Thymus (tissue), 11 donors: Measurements from ENCODE around the gene LITAF. TPM values are rescaled to one million over a fixed set of nuclear protein-coding genes. Genes with fewer than 3 reads are reported as not detected.

ENCODE experiments used
- DNase-seq, 9 donors: peaks; one replicate each; pipeline ENCODE4 v3.0.0-alpha.2; 2013; ENCODE audit warnings: low spot score in 9 of 9, low read depth in 6 of 9, missing footprints in 1 of 9
- H3K27ac ChIP-seq, 2 donors: one replicate each; pipeline ENCODE4 v1.5.1; 2013; ENCODE audit warnings: control low read depth in 1 of 2, low read depth in 1 of 2, low read length in 1 of 2, mild to moderate bottlenecking in 1 of 2, moderate library complexity in 1 of 2
- H3K27me3 ChIP-seq, 2 donors: one replicate each; pipeline ENCODE4 v1.5.1; 2013; ENCODE audit warnings: low read length in 1 of 2; ENCODE audit not compliant: control insufficient read depth in 2 of 2, insufficient read depth in 1 of 2
- H3K36me3 ChIP-seq, 2 donors: one replicate each; pipeline ENCODE4 v1.5.1; 2013; ENCODE audit warnings: low read length in 1 of 2, mild to moderate bottlenecking in 1 of 2, moderate library complexity in 1 of 2; ENCODE audit not compliant: control insufficient read depth in 2 of 2, insufficient read depth in 2 of 2
- H3K4me1 ChIP-seq, 2 donors: one replicate each; pipeline ENCODE4 v1.5.1; 2013; ENCODE audit warnings: low read length in 2 of 2; ENCODE audit not compliant: control insufficient read depth in 2 of 2, insufficient read depth in 2 of 2
- H3K4me3 ChIP-seq, 2 donors: one replicate each; pipeline ENCODE4 v1.5.1; 2013; ENCODE audit warnings: low read length in 2 of 2, control low read depth in 1 of 2, mild to moderate bottlenecking in 1 of 2
- H3K9me3 ChIP-seq, 2 donors: one replicate each; pipeline ENCODE4 v1.5.1; 2013; ENCODE audit warnings: low read length in 1 of 2, mild to moderate bottlenecking in 1 of 2; ENCODE audit not compliant: control insufficient read depth in 2 of 2, insufficient read depth in 1 of 2
- WGBS: extraction: QIAGEN DNeasy Blood & Tissue Kit; methylation state at CpG from one replicate; pipeline ENCODE4 v1.1.7; 2013; 5-methylcytosine and 5-hydroxymethylcytosine counted together
- polyA plus RNA-seq: library from polyadenylated mRNA; stranded (reverse); fragments of 200-250 nt; gene quantifications from one replicate; pipeline ENCODE4 v1.2.3, GENCODE V29; 2013
- total RNA-seq: library from RNA; stranded (reverse); fragments of 120-200 nt; gene quantifications from one replicate; pipeline ENCODE4 v1.2.4, GENCODE V29; 2013
- donor health status: healthy.

LITAF gene
- total and polyA plus RNA-seq, 2 donors: 37.1 to 95.0 TPM

DNA sequence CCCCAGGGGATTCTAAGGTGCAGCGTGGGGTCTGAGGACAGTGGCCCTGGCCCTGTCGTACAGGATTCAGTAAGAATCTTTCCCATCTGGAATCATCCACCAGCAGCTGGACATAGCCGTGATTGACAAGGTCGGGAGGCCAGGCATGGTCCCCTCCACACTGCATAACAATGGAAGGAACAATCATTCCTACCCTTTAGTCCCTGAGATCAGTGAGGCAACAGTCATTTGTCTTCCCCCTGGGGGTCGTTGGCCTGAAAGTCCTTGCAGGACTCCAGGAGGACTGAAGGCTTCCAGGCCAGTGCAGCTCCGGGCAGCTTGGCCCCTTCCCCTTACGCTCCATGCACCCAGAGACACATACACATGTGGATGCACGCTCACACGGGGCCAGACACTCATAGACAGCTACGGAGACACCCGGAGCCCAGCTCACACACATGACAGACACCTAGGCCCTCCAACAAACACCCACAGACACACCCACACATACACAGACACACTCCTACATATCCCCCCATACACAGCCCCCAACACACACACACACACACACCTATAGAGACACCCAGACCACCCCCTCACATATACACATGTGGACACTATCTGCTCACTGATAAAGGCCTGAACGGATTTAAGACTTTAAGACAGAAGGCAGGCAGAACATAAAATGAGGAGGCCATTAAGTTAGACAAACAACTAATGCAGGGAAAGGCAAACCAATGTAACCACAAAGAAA lies 42.9 kb downstream of the LITAF start:
- WGBS: 96% methylated on average over 12 of the region's 12 CpGs
- no peaks in the 10 kb centered on the region for H3K9me3 ChIP-seq

DNA sequence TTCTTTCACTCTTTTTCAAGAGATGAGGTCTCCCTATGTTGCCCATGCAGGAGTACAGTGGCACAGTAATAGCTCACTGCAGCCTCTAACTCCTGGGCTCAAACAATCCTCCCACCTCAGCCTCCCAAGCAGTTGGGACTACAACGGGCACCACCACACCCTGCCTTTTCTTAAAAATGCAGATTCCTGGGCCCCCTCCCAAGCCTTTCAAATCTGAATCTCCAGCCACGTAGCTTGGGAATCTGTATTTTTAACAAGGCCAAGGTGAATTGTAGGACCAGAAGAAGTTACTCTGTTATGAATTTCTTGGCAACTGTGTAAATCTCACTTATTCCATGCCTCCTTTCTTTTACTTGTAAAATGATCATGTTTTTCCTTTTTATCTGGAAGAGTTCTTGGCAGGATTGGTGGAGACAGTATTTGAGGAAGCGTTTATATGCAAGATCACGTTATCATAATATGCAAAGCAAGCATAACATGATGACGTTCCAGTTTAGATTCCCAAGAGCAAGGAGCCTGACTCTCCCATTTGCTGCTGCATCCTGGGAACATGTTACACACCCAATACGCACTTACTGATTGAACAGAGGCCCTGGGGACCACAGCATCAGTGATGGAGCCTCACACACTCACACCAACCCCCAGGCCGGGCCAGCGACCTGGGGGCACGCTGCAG lies 44.5 kb downstream of the LITAF start:
- no peak overlapping the region for H3K27ac ChIP-seq
- no peak overlapping the region for H3K4me3 ChIP-seq
- DNase-seq: no peak
- no peaks in the 10 kb centered on the region for H3K27me3 ChIP-seq
- peaks cover 0 to 6% of the 10 kb centered on the region in 2 donors for H3K4me1 ChIP-seq
- no peaks in the 10 kb centered on the region for H3K9me3 ChIP-seq
- no peaks in the 10 kb centered on the region for H3K36me3 ChIP-seq
- 90% methylated on average over 9 of the region's 9 CpGs for WGBS

More for the DNA sequence above, 42.9 kb downstream of the LITAF start:
- Histone ChIP-seq H3K36me3 (no peaks in the 10 kb centered on the region), H3K27ac (no peak overlapping the region), H3K4me1 (peaks cover 0 to 6% of the 10 kb centered on the region in 2 donors), H3K4me3 (no peak overlapping the region), H3K27me3 (no peaks in the 10 kb centered on the region)
- DNase-seq: no peak

DNA sequence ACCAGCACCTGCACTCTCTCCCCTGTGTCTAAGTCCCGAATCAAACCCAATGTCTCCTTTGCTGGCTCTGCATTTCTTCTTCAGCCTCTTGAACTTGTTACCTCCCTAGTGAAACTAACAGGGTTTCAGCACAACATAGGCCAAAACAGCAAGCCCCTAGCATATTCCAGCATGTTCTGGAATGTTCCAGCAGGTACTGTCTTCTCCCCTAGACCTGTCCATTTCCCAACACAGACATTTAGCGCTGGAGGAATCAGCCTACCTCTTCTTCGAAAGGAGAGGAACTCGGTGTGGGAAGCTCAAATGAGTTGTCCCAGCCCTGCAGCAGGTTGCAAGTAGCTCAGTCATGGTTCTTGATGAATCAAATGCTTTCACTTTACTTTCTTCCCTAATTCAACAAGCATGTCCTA lies 47.1 kb downstream of the LITAF start:
- Histone ChIP-seq H3K27ac (peak overlapping the region in 1 of 2 donors; percentile 10), H3K27me3 (no peaks in the 10 kb centered on the region), H3K4me1 (peaks cover 0 to 6% of the 10 kb centered on the region in 2 donors), H3K36me3 (no peaks in the 10 kb centered on the region), H3K9me3 (no peaks in the 10 kb centered on the region), H3K4me3 (no peak overlapping the region)
- DNase-seq: peak in 1 of 9 donors; percentile 27
- 49% methylated on average over 4 of the region's 4 CpGs for WGBS

GRCh38 chr16:11538880-11539279 lies 47.8 kb downstream of the LITAF start:
- Histone ChIP-seq H3K9me3 (no peaks in the 10 kb centered on the region), H3K27ac (no peak overlapping the region), H3K4me1 (peaks cover 0 to 6% of the 10 kb centered on the region in 2 donors), H3K36me3 (no peaks in the 10 kb centered on the region), H3K4me3 (no peak overlapping the region), H3K27me3 (no peaks in the 10 kb centered on the region)
- DNase-seq: no peak
- WGBS: 92% methylated on average over 9 of the region's 9 CpGs

DNA sequence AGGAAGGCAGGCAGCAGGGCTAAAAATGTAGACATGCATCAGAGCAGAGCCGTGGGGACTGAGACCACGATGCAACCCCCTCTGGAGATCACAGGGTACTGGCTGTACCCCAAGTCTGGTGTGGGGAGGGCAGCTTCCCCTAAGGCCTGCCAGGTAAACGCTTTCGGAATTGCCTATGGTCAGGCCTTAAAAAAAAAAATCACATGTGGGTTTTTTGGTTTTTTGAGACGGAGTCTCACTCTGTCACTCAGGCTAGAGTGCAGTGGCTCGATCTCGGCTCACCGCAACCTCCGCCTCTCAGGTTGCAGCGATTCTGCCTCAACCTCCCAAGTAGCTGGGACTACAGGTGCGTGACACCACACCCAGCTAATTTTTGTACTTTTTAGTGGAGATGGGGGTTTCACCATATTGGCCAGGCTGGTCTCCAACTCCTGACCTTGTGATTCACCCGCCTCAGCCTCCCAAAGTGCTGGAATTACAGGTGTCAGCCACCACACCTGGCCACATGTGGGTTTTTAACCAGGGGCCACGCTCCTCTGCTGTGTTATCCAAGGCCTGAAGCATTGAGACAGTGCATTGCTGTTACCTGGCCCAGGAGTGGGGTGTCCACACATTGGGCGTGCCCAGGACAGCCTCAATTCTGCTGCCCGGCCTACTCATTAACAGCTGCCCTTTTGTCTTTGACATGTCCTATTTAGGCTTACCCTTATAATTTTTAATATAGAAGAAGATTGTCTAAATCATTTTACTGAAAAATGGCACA lies 50.4 kb downstream of the LITAF start:
- 92% methylated on average over 15 of the region's 15 CpGs for WGBS
- no peak overlapping the region for H3K4me3 ChIP-seq
- no peaks in the 10 kb centered on the region for H3K36me3 ChIP-seq
- H3K9me3 ChIP-seq: no peaks in the 10 kb centered on the region
- H3K4me1 ChIP-seq: peaks cover 0 to 4% of the 10 kb centered on the region in 2 donors
- no peak for DNase-seq
- H3K27ac ChIP-seq: no peak overlapping the region
- no peaks in the 10 kb centered on the region for H3K27me3 ChIP-seq

- H3K36me3 ChIP-seq: no peaks in the 10 kb centered on the region
- no peaks in the 10 kb centered on the region for H3K27me3 ChIP-seq
- no peaks in the 10 kb centered on the region for H3K9me3 ChIP-seq
- no peak for DNase-seq
- WGBS: 93% methylated on average over 11 of the region's 11 CpGs
- no peak overlapping the region for H3K27ac ChIP-seq
- no peak overlapping the region for H3K4me3 ChIP-seq
- peaks cover 0 to 4% of the 10 kb centered on the region in 2 donors for H3K4me1 ChIP-seq
Observed at GRCh38 chr16:11535494-11535893, 51.2 kb downstream of the LITAF start.

DNA sequence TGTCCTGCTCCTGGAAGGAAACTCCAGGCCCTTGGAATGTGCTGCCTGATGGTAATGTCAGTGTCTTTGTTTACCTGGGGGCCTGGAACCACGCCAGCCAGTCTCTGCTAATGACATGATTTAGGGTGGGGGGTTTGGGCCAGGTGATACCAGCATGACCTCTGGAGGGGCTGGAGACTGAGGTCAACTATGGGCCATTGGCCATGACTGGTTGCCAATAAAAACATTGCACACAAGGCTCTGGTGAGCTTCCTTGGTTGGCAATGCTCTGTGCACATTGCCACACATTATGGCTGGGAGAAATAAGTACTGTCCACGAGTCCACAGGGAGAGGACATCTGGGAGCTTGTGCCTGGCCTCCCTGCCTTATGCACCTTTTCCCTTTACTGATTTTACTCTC lies 52.5 kb downstream of the LITAF start:
- Histone ChIP-seq H3K4me3 (no peak overlapping the region), H3K4me1 (no peaks in the 10 kb centered on the region), H3K9me3 (no peaks in the 10 kb centered on the region), H3K27me3 (no peaks in the 10 kb centered on the region), H3K27ac (no peak overlapping the region), H3K36me3 (no peaks in the 10 kb centered on the region)
- no peak for DNase-seq
- 98% methylated on average over 2 of the region's 2 CpGs for WGBS

GRCh38 chr16:11533588-11533987 lies 53.1 kb downstream of the LITAF start:
- H3K27me3 ChIP-seq: no peaks in the 10 kb centered on the region
- no peaks in the 10 kb centered on the region for H3K36me3 ChIP-seq
- H3K9me3 ChIP-seq: no peaks in the 10 kb centered on the region
- H3K27ac ChIP-seq: no peak overlapping the region
- WGBS: 96% methylated on average over 5 of the region's 5 CpGs
- no peak overlapping the region for H3K4me3 ChIP-seq
- no peak for DNase-seq
- no peaks in the 10 kb centered on the region for H3K4me1 ChIP-seq
